HepG2 (cell line): ENCODE measurements around the gene METTL1. TPM values are rescaled to one million over a fixed set of nuclear protein-coding genes. Genes with fewer than 3 reads are reported as not detected.

Source experiments
- AKAP8 ChIP-seq: sonication (generic); formaldehyde crosslinking; IDR thresholded peaks from 2 replicates; pipeline ENCODE4 v1.5.1; 2020; ENCODE audit warnings: mild to moderate bottlenecking, missing genetic modification reagents
- KDM5B ChIP-seq: sonication (generic); formaldehyde crosslinking; IDR thresholded peaks from 2 replicates; pipeline ENCODE4 v1.4.0; 2020; ENCODE audit warnings: missing genetic modification reagents, mild to moderate bottlenecking, borderline replicate concordance
- MYC ChIP-seq: sonication (generic); formaldehyde crosslinking; IDR thresholded peaks from 2 replicates; pipeline ENCODE4 v1.9.0; 2021; ENCODE audit warnings: missing genetic modification reagents, borderline replicate concordance
- NONO ChIP-seq, 2 experiments: fragments of 450-650 bp in 1 of 2; sonication (generic) in 1 of 2; formaldehyde crosslinking in 1 of 2; IDR thresholded peaks in 1 of 2; conservative IDR thresholded peaks in 1 of 2; 2 replicates each; pipeline versions ENCODE4 v1.6.1 to v1.8.0; 2017 to 2022; ENCODE audit warnings: mild to moderate bottlenecking in 1 of 2, missing genetic modification reagents in 1 of 2, moderate library complexity in 1 of 2
- PATZ1 ChIP-seq: sonication (generic); formaldehyde crosslinking; IDR thresholded peaks from 2 replicates; pipeline ENCODE4 v1.4.0; 2020; ENCODE audit warnings: missing genetic modification reagents
- SIN3A ChIP-seq: IDR thresholded peaks from 2 replicates; pipeline ENCODE4 v1.6.1; 2011; ENCODE audit warnings: low read depth, mild to moderate bottlenecking, control low read depth, low read length, borderline replicate concordance
- YY1 ChIP-seq: IDR thresholded peaks from 2 replicates; pipeline ENCODE4 v1.6.1; 2011; ENCODE audit warnings: low read length, low read depth, moderate library complexity, mild to moderate bottlenecking; ENCODE audit not compliant: insufficient read depth, insufficient replicate concordance
- ZC3H13 ChIP-seq: sonication (generic); formaldehyde crosslinking; IDR thresholded peaks from 2 replicates; pipeline ENCODE4 v1.8.1; 2023; ENCODE audit warnings: mild to moderate bottlenecking, missing genetic modification reagents, moderate library complexity
- ZNF691 ChIP-seq: sonication (generic); formaldehyde crosslinking; IDR thresholded peaks from 2 replicates; pipeline ENCODE4 v1.4.0; 2020; ENCODE audit warnings: missing genetic modification reagents, low read depth, mild to moderate bottlenecking, borderline replicate concordance
- polyA plus RNA-seq, 8 experiments: library from polyadenylated mRNA; depleted of rRNA in 3 of 8; stranded (reverse) in 7 of 8; unstranded in 1 of 8; fragments of >200 nt; fragmentation: Illumina TruSeq in 4 of 8; extraction: Trizol in 4 of 8; gene quantifications; 2 replicates each; pipeline versions ENCODE4 v1.2.1 to v1.2.3, GENCODE V29; 2011 to 2016; ENCODE audit warnings: low read depth in 4 of 8, missing spikeins in 1 of 8, mixed read lengths in 1 of 8; ENCODE audit not compliant: insufficient read depth in 1 of 8
- total RNA-seq, 5 experiments: library from RNA; depleted of rRNA; stranded (reverse); fragments of >200 nt; fragmentation: Illumina TruSeq; extraction: Trizol; gene quantifications; 2 replicates each; pipeline ENCODE4 v1.2.3, GENCODE V29; 2016; ENCODE audit warnings: low read depth in 1 of 5
- TF ChIP-seq, protein P1 (sequence below): sonication (generic); formaldehyde crosslinking; IDR thresholded peaks from 2 replicates; pipeline ENCODE4 v1.4.0; 2020; ENCODE audit warnings: mild to moderate bottlenecking, low read depth, missing genetic modification reagents
- TF ChIP-seq, protein P2 (sequence below), 2 experiments: sonication (generic) in 1 of 2; formaldehyde crosslinking in 1 of 2; IDR thresholded peaks; 2 replicates each; pipeline versions ENCODE4 v1.5.1 to v1.6.1; 2011 to 2020; ENCODE audit warnings: borderline replicate concordance in 1 of 2, low read depth in 1 of 2, low read length in 1 of 2, mild to moderate bottlenecking in 1 of 2, missing genetic modification reagents in 1 of 2, moderate library complexity in 1 of 2
- TF ChIP-seq, protein P3 (sequence below), 2 experiments: fragments of 450-650 bp in 1 of 2; sonication (generic) in 1 of 2; formaldehyde crosslinking; IDR thresholded peaks; 2 replicates each; pipeline versions ENCODE4 v1.5.0 to v1.8.0; 2020 to 2022; ENCODE audit warnings: mild to moderate bottlenecking in 1 of 2, missing genetic modification reagents in 1 of 2
- TF ChIP-seq, protein P4 (sequence below): sonication (generic); formaldehyde crosslinking; IDR thresholded peaks from 2 replicates; pipeline ENCODE4 v1.5.1; 2020; ENCODE audit warnings: mild to moderate bottlenecking, missing genetic modification reagents, moderate library complexity

Gene METTL1
- total and polyA plus RNA-seq, 2 of the 13 experiments (the other 11 are each of a cell fraction or from before 2014, with no cell fraction given), result 34.7 to 36.9 TPM

DNA sequence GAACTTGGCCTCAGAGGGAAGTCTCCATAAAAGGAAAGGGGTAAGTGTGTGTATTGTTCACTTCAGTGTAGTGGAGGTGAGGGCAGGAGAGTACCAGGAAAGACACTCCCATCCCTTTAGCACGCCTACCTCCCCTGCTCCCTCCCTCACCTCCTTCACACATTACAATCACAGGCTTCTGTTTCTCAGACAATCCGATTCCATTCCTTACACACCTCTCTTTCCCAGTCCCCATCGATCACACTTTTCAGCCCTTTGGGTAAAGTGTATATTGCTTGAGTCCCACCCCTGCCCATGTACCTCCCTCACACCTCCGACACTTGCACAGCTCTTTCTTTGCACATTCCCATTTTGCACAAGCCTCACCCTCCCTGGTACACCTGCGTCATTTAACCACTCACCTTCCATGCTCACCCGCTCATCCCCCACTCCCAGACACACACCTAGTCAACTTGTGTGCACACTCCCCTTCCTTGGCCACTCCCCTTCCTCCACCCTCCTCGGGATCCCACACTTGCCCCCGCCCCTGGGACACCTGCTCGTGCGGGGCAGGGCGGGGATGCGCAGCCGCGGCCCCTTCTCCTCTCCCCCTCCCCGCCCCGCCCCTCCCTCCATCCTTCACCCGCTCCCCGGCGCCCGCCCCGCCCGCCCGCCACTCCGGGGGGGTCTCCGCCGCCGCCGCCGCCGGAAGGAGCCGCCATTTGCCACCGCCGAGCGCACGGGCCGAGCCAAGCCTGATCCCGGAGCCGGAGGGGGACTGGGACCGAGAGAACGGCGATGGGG lies 17.3 kb downstream of the METTL1 start, which contains the start of gene MARCHF9 (continued):
- TF ChIP-seq PATZ1 (CRISPR knock-in tag) (peak; percentile 91), YY1 (peak; percentile 68), SIN3A (peak; percentile 26; the same call in 1 of the 2 replicates), AKAP8 (peak; percentile 94), KDM5B (peak; percentile 50; the same call in 1 of the 2 replicates), ZC3H13 (CRISPR knock-in tag) (peak; percentile 76; the same call in 1 of the 2 replicates), NONO (IDR thresholded peaks at IDR 0.05) (no peak), NONO (CRISPR knock-in tag; conservative IDR thresholded peaks at IDR 0.05) (peak; percentile 45), MYC (CRISPR knock-in tag) (peak; percentile 37; the same call in 1 of the 2 replicates), ZNF691 (CRISPR knock-in tag) (0 out of 2 replicates have a peak, but pooled peaks have one; percentile 24)
- TF ChIP-seq, protein P1, sequence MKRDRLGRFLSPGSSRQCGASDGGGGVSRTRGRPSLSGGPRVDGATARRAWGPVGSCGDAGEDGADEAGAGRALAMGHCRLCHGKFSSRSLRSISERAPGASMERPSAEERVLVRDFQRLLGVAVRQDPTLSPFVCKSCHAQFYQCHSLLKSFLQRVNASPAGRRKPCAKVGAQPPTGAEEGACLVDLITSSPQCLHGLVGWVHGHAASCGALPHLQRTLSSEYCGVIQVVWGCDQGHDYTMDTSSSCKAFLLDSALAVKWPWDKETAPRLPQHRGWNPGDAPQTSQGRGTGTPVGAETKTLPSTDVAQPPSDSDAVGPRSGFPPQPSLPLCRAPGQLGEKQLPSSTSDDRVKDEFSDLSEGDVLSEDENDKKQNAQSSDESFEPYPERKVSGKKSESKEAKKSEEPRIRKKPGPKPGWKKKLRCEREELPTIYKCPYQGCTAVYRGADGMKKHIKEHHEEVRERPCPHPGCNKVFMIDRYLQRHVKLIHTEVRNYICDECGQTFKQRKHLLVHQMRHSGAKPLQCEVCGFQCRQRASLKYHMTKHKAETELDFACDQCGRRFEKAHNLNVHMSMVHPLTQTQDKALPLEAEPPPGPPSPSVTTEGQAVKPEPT (CRISPR knock-in tag), result peak; percentile 39; the same call in 1 of the 2 replicates
- TF ChIP-seq, protein P2, sequence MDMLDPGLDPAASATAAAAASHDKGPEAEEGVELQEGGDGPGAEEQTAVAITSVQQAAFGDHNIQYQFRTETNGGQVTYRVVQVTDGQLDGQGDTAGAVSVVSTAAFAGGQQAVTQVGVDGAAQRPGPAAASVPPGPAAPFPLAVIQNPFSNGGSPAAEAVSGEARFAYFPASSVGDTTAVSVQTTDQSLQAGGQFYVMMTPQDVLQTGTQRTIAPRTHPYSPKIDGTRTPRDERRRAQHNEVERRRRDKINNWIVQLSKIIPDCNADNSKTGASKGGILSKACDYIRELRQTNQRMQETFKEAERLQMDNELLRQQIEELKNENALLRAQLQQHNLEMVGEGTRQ (IDR thresholded peaks at IDR 0.05; ENCODE audit: low read depth, low read length), result no peak
- TF ChIP-seq, protein P2 (CRISPR knock-in tag; IDR thresholded peaks at IDR 0.05; ENCODE audit: borderline replicate concordance), result peak; percentile 5; the same call in 1 of the 2 replicates
- TF ChIP-seq, protein P3, sequence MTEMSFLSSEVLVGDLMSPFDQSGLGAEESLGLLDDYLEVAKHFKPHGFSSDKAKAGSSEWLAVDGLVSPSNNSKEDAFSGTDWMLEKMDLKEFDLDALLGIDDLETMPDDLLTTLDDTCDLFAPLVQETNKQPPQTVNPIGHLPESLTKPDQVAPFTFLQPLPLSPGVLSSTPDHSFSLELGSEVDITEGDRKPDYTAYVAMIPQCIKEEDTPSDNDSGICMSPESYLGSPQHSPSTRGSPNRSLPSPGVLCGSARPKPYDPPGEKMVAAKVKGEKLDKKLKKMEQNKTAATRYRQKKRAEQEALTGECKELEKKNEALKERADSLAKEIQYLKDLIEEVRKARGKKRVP (CRISPR knock-in tag; IDR thresholded peaks at IDR 0.05), result no peak
- TF ChIP-seq, protein P4, sequence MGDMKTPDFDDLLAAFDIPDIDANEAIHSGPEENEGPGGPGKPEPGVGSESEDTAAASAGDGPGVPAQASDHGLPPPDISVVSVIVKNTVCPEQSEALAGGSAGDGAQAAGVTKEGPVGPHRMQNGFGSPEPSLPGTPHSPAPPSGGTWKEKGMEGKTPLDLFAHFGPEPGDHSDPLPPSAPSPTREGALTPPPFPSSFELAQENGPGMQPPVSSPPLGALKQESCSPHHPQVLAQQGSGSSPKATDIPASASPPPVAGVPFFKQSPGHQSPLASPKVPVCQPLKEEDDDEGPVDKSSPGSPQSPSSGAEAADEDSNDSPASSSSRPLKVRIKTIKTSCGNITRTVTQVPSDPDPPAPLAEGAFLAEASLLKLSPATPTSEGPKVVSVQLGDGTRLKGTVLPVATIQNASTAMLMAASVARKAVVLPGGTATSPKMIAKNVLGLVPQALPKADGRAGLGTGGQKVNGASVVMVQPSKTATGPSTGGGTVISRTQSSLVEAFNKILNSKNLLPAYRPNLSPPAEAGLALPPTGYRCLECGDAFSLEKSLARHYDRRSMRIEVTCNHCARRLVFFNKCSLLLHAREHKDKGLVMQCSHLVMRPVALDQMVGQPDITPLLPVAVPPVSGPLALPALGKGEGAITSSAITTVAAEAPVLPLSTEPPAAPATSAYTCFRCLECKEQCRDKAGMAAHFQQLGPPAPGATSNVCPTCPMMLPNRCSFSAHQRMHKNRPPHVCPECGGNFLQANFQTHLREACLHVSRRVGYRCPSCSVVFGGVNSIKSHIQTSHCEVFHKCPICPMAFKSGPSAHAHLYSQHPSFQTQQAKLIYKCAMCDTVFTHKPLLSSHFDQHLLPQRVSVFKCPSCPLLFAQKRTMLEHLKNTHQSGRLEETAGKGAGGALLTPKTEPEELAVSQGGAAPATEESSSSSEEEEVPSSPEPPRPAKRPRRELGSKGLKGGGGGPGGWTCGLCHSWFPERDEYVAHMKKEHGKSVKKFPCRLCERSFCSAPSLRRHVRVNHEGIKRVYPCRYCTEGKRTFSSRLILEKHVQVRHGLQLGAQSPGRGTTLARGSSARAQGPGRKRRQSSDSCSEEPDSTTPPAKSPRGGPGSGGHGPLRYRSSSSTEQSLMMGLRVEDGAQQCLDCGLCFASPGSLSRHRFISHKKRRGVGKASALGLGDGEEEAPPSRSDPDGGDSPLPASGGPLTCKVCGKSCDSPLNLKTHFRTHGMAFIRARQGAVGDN (CRISPR knock-in tag), result peak; percentile 38; the same call in 1 of the 2 replicates
